ENCODE results near the gene RASAL1. TPM values are rescaled to one million over a fixed set of nuclear protein-coding genes. Genes with fewer than 3 reads are reported as not detected.
A peak's percentile ranks its signal among the peaks of the same experiment; 100 is the strongest.

RASAL1 gene
- polyA plus RNA-seq, 1 of the 3 experiments (the other 2 are of a cell fraction), result not detected

- peak; percentile 27 for DNase-seq
- H3K4me2 ChIP-seq, result no peak overlapping the region
- H3F3A ChIP-seq (replicated peaks; ENCODE audit: insufficient read depth), result no peaks in the 10 kb centered on the region
- no peaks in the 10 kb centered on the region for H3K9me2 ChIP-seq
- no peak overlapping the region for H3K9ac ChIP-seq
- 82% methylated on average over 11 of the region's 12 CpGs for WGBS (ENCODE audit: low lambda C conversion rate)
- no peak overlapping the region for H3K27ac ChIP-seq (ENCODE audit: low read depth in 2 of 2, low read length in 1 of 2)
- H3K79me2 ChIP-seq (ENCODE audit: insufficient read depth), result no peaks in the 10 kb centered on the region
- no peaks in the 10 kb centered on the region for H3K9me3 ChIP-seq
- no peaks in the 10 kb centered on the region for H4K20me1 ChIP-seq (ENCODE audit: insufficient read depth)
- POLR2A ChIA-PET, result interaction anchor here (0.6 kb wide), 1 partner anchor 1552 kb away, joined by 8 read pairs; no protein-coding TSS in a partner anchor
- H3K4me3 ChIP-seq (ENCODE audit: low read depth in 2 of 2, low read length in 1 of 2), result no peak overlapping the region
- no peak for TF ChIP-seq TAF1 (IDR thresholded peaks at IDR 0.05; ENCODE audit: borderline replicate concordance, low read depth, low read length)
- no peak for TF ChIP-seq ZBTB33 (IDR thresholded peaks at IDR 0.05; ENCODE audit: borderline replicate concordance, low read depth)
- H3K27me3 ChIP-seq (ENCODE audit: insufficient read depth), result no peaks in the 10 kb centered on the region
- no peaks in the 10 kb centered on the region; a peak in 1 of 4 replicates for H3K4me1 ChIP-seq (ENCODE audit: control insufficient read depth in 1 of 2, insufficient read depth in 2 of 2, low read depth in 1 of 2, low read length in 1 of 2)
- H3K36me3 ChIP-seq (replicated peaks in 1 of 2; ENCODE audit: control insufficient read depth in 1 of 2, insufficient read depth in 2 of 2, low read length in 1 of 2), result no peaks in the 10 kb centered on the region
- CTCF ChIA-PET, result interaction anchor here (0.7 to 6.4 kb wide), 7 partner anchors 9 to 90 kb away, joined by 3 to 49 read pairs (median 5); partner anchors contain the start of gene CFAP73
- no peak overlapping the region for H2AFZ ChIP-seq (ENCODE audit: low read depth)
Measured at GRCh38 chr12:113137861-113138783, 2.6 kb upstream of the RASAL1 start.

- Histone ChIP-seq H3F3A (replicated peaks; ENCODE audit: insufficient read depth) (no peaks in the 10 kb centered on the region), H4K20me1 (ENCODE audit: insufficient read depth) (no peaks in the 10 kb centered on the region), H3K27me3 (ENCODE audit: insufficient read depth) (no peaks in the 10 kb centered on the region), H3K27ac (ENCODE audit: low read depth in 2 of 2, low read length in 1 of 2) (no peak overlapping the region), H3K9me2 (no peaks in the 10 kb centered on the region), H3K4me3 (ENCODE audit: low read depth in 2 of 2, low read length in 1 of 2) (no peak overlapping the region), H3K36me3 (replicated peaks in 1 of 2; ENCODE audit: control insufficient read depth in 1 of 2, insufficient read depth in 2 of 2, low read length in 1 of 2) (no peaks in the 10 kb centered on the region), H3K4me1 (ENCODE audit: control insufficient read depth in 1 of 2, insufficient read depth in 2 of 2, low read depth in 1 of 2, low read length in 1 of 2) (no peaks in the 10 kb centered on the region; a peak in 1 of 4 replicates), H3K79me2 (ENCODE audit: insufficient read depth) (no peaks in the 10 kb centered on the region), H3K9ac (no peak overlapping the region), H2AFZ (ENCODE audit: low read depth) (no peak overlapping the region), H3K4me2 (no peak overlapping the region), H3K9me3 (no peaks in the 10 kb centered on the region)
- WGBS (ENCODE audit: low lambda C conversion rate), result 87% methylated on average over 6 of the region's 6 CpGs
- no peak for DNase-seq
- CTCF ChIA-PET, result interaction anchor here (1.3 to 6.4 kb wide), 4 partner anchors 9 to 88 kb away, joined by 4 to 49 read pairs (median 7); partner anchors contain the start of gene CFAP73
- TF ChIP-seq TEAD4 (IDR thresholded peaks at IDR 0.05; ENCODE audit: borderline replicate concordance, insufficient read depth) (no peak), ZBTB33 (IDR thresholded peaks at IDR 0.05; ENCODE audit: borderline replicate concordance, low read depth) (no peak), TCF12 (IDR thresholded peaks at IDR 0.05) (no peak), GATA2 (CRISPR knock-in tag; IDR thresholded peaks at IDR 0.05) (no peak), YY1 (IDR thresholded peaks at IDR 0.05; ENCODE audit: low read depth) (no peak)
- POLR2A ChIA-PET, result no interaction called here
Measured at GRCh38 chr12:113136990-113137511, 1.5 kb upstream of the RASAL1 start.
